DOHH2 (cell line): Measurements from ENCODE around the gene ELOB.

Experiments
- H3F3A ChIP-seq: fragments of 200-600 bp; sonication (generic), shearing (Covaris generic); 2 replicates; pipeline ENCODE4 v1.6.0; 2016; ENCODE audit warnings: antibody characterized with exemption, mild to moderate bottlenecking; ENCODE audit not compliant: control insufficient read depth, insufficient read depth
- H3K27ac ChIP-seq: fragments of 200-600 bp; sonication (generic); 2 replicates; pipeline ENCODE4 v1.5.1; 2014; ENCODE audit warnings: low read depth, mild to moderate bottlenecking, low read length, moderate library complexity
- H3K27me3 ChIP-seq: fragments of 200-600 bp; sonication (generic); 2 replicates; pipeline ENCODE4 v1.6.1; 2014; ENCODE audit warnings: mild to moderate bottlenecking, low read length, mixed read lengths; ENCODE audit not compliant: control insufficient read depth
- H3K36me3 ChIP-seq: fragments of 200-600 bp; sonication (generic); 2 replicates; pipeline ENCODE4 v1.6.1; 2014; ENCODE audit warnings: mild to moderate bottlenecking, low read length, moderate library complexity, mixed read lengths; ENCODE audit not compliant: control insufficient read depth
- H3K4me1 ChIP-seq: fragments of 200-600 bp; sonication (generic); 2 replicates; pipeline ENCODE4 v1.6.1; 2014; ENCODE audit warnings: mild to moderate bottlenecking, low read length, mixed read lengths; ENCODE audit not compliant: control insufficient read depth
- H3K4me2 ChIP-seq: fragments of 200-600 bp; sonication (generic); 2 replicates; pipeline ENCODE4 v1.6.0; 2014; ENCODE audit warnings: mild to moderate bottlenecking, low read length, moderate library complexity
- H3K4me3 ChIP-seq: fragments of 200-600 bp; sonication (generic); 2 replicates; pipeline ENCODE4 v1.5.1; 2014; ENCODE audit warnings: mild to moderate bottlenecking, low read length, mixed read lengths
- H3K79me2 ChIP-seq: fragments of 200-600 bp; sonication (generic); 2 replicates; pipeline ENCODE4 v1.6.1; 2014; ENCODE audit warnings: mild to moderate bottlenecking, low read length, mixed read lengths; ENCODE audit not compliant: control insufficient read depth
- H3K9me2 ChIP-seq: fragments of 200-600 bp; sonication (generic); replicated peaks from 2 replicates; pipeline ENCODE4 v1.6.1; 2014; ENCODE audit warnings: mild to moderate bottlenecking, low read length, mixed read lengths; ENCODE audit not compliant: control insufficient read depth
- H3K9me3 ChIP-seq: fragments of 200-600 bp; sonication (generic); 2 replicates; pipeline ENCODE4 v1.6.1; 2014; ENCODE audit warnings: antibody characterized with exemption, low read length, mixed read lengths; ENCODE audit not compliant: control insufficient read depth, insufficient read depth
- H4K20me1 ChIP-seq: fragments of 200-600 bp; sonication (generic); 2 replicates; pipeline ENCODE4 v1.6.0; 2014; ENCODE audit warnings: low read depth, mild to moderate bottlenecking, antibody characterized with exemption, low read length, moderate library complexity; ENCODE audit not compliant: control insufficient read depth, insufficient read depth
- EZH2phosphoT487 ChIP-seq: fragments of 200-600 bp; sonication (generic); IDR thresholded peaks from 2 replicates; pipeline ENCODE4 v1.6.1; 2017; ENCODE audit warnings: borderline replicate concordance, mild to moderate bottlenecking, antibody characterized with exemption, low read length, moderate library complexity, mixed read lengths
- TF ChIP-seq, protein P1 (sequence below): fragments of 200-600 bp; sonication (generic); IDR thresholded peaks from one replicate; pipeline ENCODE4 v1.5.1; 2014; ENCODE audit warnings: antibody characterized with exemption, mild to moderate bottlenecking, low read depth, low read length; ENCODE audit not compliant: poor library complexity, severe bottlenecking

ELOB gene

DNA sequence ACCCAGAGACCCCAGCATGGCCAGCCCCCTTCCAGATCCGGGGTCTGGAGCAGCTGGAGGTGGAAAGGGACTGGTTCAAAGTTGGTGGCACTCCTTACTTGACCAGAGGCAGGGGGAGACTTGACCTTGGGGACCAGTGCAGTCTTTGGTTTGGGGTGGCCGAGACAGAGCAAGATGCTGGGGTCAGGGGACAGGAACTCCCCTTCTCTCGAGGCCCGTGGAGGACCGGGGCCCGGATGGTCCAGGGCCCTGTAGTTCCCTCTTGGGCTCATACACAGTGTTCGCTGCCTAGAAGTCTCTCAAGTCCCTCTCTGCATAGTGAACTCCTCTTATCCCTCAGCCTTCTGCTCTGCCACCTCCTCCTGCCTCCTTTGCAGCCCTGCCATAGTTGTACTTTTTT is 10.9 kb upstream of the ELOB start:
- Histone ChIP-seq H3K9me3 (no peaks in the 10 kb centered on the region), H3K79me2 (no peaks in the 10 kb centered on the region), H3K9me2 (no peaks in the 10 kb centered on the region), H4K20me1 (no peaks in the 10 kb centered on the region), H3K4me3 (no peak overlapping the region), H3K27me3 (peaks cover 23% of the 10 kb centered on the region), H3F3A (no peaks in the 10 kb centered on the region), H3K4me2 (no peak overlapping the region), H3K4me1 (peaks cover 7% of the 10 kb centered on the region; the same call in 1 of the 2 replicates), H3K36me3 (no peaks in the 10 kb centered on the region), H3K27ac (no peak overlapping the region)
- TF ChIP-seq, protein P1, sequence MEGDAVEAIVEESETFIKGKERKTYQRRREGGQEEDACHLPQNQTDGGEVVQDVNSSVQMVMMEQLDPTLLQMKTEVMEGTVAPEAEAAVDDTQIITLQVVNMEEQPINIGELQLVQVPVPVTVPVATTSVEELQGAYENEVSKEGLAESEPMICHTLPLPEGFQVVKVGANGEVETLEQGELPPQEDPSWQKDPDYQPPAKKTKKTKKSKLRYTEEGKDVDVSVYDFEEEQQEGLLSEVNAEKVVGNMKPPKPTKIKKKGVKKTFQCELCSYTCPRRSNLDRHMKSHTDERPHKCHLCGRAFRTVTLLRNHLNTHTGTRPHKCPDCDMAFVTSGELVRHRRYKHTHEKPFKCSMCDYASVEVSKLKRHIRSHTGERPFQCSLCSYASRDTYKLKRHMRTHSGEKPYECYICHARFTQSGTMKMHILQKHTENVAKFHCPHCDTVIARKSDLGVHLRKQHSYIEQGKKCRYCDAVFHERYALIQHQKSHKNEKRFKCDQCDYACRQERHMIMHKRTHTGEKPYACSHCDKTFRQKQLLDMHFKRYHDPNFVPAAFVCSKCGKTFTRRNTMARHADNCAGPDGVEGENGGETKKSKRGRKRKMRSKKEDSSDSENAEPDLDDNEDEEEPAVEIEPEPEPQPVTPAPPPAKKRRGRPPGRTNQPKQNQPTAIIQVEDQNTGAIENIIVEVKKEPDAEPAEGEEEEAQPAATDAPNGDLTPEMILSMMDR: no peak
- TF ChIP-seq EZH2phosphoT487: no peak

DNA sequence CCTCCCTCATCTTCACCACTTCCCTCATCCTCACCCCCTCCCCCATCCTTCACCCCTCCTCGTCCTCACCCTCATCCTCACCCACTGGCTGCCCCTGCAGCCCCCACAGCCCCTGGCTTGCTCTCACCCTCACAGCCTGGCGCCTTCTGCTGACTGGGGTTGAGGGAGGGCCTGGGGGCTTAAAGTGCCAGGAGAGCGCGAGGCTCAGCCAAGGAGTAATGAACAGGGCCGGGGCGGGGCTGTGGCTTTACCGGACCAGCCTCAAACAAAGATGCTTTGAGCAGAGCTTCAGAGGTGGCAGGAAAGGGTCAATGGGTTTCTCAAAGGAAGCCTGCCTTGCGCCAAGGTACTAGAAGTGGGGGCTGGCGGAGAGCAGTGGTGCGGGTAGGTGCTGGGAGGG is 10.3 kb upstream of the ELOB start, which contains the start of gene PRSS33:
TSS of gene PRSS33 (minus strand) at position 155 of the 400 bp plus-strand sequence. CDS start 1,013 bp downstream, outside the sequence.
- Histone ChIP-seq H3K9me3 (no peaks in the 10 kb centered on the region), H3K9me2 (no peaks in the 10 kb centered on the region), H3K27ac (no peak within 1 kb of the TSS), H3F3A (no peaks in the 10 kb centered on the region), H3K79me2 (no peaks in the 10 kb centered on the region), H3K4me3 (no peak within 1 kb of the TSS), H3K4me2 (no peak within 1 kb of the TSS), H3K36me3 (no peaks in the 10 kb centered on the region), H3K27me3 (peaks cover 23% of the 10 kb centered on the region), H4K20me1 (no peaks in the 10 kb centered on the region), H3K4me1 (peaks cover 7% of the 10 kb centered on the region; the same call in 1 of the 2 replicates)
- TF ChIP-seq EZH2phosphoT487: no peak
- TF ChIP-seq, protein P1: no peak

DNA sequence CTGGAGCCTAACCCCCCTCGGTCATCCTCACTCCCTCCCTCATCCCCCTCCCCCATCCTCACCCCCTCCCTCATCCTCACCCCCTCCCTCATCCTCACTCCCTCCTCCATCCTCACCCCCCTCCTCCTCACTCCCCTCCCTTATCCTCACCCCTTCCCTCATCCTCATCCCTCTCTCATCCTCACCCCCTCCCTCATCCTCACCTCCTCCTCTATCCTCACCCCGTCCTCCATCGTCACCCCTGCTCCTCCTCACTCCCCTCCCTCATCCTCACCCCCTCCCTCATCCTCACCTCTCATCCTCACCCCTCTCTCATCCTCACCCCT is 9.7 kb upstream of the ELOB start:
- H3K79me2 ChIP-seq: no peaks in the 10 kb centered on the region
- no peaks in the 10 kb centered on the region for H4K20me1 ChIP-seq
- H3K4me3 ChIP-seq: no peak overlapping the region
- no peaks in the 10 kb centered on the region for H3K9me3 ChIP-seq
- H3F3A ChIP-seq: no peaks in the 10 kb centered on the region
- H3K36me3 ChIP-seq: no peaks in the 10 kb centered on the region
- no peaks in the 10 kb centered on the region for H3K9me2 ChIP-seq
- H3K4me2 ChIP-seq: no peak overlapping the region
- no peak overlapping the region for H3K27ac ChIP-seq
- peaks cover 7% of the 10 kb centered on the region; the same call in 1 of the 2 replicates for H3K4me1 ChIP-seq
- no peak for TF ChIP-seq EZH2phosphoT487
- TF ChIP-seq, protein P1: no peak
- H3K27me3 ChIP-seq: peaks cover 23% of the 10 kb centered on the region
